GM12892 (cell line): ENCODE measurements around the gene TRDMT1.

Source experiments
- DNase-seq: peaks from one replicate; pipeline ENCODE4 v3.0.0; 2011; ENCODE audit not compliant: insufficient read length
- FAIRE-seq: peaks from 2 replicates; lab custom pipeline; 2011; peaks lifted over from hg19 to GRCh38; lab: Jason Lieb, UNC
- POLR2A ChIP-seq: IDR thresholded peaks from 2 replicates; pipeline ENCODE4 v1.6.1; 2011; ENCODE audit warnings: low read depth, low read length, control low read depth
- POLR2AphosphoS5 ChIP-seq: IDR thresholded peaks from 2 replicates; pipeline ENCODE4 v1.6.1; 2011; ENCODE audit warnings: low read depth, low read length, control low read depth
- TAF1 ChIP-seq: IDR thresholded peaks from 2 replicates; pipeline ENCODE4 v1.6.1; 2011; ENCODE audit warnings: low read depth, mild to moderate bottlenecking, control low read depth, low read length, borderline replicate concordance

The TRDMT1 gene

DNA sequence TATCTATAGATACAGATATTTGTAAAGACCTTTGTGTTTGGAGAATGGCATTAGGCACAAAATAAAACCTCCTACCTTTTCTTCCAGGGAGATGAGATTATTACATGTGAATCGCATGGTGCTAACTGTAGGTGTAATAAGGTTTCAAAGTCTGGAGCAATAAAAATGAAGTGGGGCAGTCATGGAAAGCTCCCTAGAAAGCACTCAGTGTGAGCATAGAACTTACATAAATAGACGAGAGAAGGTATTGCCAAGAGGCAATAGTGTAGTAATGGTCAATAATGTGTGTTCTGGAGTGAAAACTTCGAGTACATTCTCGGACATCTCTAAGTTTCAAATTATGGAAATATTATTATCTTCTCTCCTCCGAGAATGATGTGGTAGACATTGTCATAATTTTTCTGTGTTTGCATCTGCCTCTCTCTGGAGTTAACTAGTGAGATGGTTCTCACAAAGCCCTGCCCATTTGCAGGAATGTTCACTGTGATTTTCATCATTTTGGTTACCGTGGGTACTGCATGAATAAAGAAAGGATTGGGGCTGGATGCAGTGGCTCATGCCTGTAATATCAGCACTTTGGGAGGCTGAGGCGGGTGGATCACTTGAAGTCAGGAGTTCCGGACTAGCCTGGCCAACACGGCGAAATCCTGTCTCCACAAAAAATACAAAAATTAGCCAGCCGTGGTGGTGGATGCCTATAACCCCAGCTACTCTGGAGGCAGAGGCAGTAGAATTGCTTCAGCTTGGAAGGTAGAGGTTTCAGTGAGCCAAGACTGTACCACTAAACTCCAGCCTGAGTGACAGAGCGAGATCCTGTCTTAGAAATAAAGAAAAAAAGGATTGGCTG lies 37.2 kb upstream of the TRDMT1 start:
- TF ChIP-seq TAF1 = no peak
- no peak; the same call in 1 of the 2 replicates for TF ChIP-seq POLR2AphosphoS5
- TF ChIP-seq POLR2A = peak; percentile 42; the same call in 1 of the 2 replicates
- DNase-seq (no peak), FAIRE-seq (no peak)

DNA sequence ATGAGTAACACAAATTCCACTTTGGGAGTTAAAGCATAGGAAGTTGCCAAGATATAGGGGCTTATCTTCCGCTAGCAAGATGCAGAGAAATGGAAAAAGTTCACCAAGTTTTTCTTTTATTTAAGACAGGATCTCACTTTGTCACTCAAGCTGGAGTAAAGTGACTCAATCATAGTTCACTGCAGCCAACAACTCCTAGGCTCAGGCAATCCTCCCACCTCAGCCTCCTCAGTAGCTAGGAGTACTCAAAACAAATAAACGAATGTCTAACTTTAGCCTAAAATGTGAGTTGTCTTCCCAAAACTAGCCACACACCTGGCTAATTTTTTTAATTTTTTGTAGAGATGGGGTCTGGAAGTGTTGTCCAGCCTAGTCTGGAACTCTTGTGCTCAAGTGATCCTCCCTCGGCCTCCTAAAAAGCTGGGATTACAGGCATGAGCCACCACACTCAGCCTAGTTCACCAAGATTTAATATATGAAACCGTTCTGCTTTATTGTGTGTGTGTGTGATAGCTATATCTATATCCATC lies 36.5 kb upstream of the TRDMT1 start:
- TF ChIP-seq TAF1 = no peak
- 0 out of 2 replicates have a peak, but pooled peaks have one; percentile 19 for TF ChIP-seq POLR2AphosphoS5
- TF ChIP-seq POLR2A = peak; percentile 48; the same call in 1 of the 2 replicates
- DNase-seq = no peak
- FAIRE-seq = no peak

DNA sequence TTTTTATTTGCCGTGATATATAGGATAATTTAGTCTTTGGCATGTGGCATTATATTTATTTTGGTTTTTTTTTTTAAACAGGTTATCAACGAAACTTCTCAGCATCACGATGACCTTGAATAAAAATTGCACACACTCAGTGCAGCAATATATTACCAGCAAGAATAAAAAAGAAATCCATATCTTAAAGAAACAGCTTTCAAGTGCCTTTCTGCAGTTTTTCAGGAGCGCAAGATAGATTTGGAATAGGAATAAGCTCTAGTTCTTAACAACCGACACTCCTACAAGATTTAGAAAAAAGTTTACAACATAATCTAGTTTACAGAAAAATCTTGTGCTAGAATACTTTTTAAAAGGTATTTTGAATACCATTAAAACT lies 35.7 kb upstream of the TRDMT1 start:
- FAIRE-seq (no peak), DNase-seq (no peak)
- TF ChIP-seq POLR2A = no peak
- TF ChIP-seq TAF1 = no peak
- TF ChIP-seq POLR2AphosphoS5 = no peak

DNA sequence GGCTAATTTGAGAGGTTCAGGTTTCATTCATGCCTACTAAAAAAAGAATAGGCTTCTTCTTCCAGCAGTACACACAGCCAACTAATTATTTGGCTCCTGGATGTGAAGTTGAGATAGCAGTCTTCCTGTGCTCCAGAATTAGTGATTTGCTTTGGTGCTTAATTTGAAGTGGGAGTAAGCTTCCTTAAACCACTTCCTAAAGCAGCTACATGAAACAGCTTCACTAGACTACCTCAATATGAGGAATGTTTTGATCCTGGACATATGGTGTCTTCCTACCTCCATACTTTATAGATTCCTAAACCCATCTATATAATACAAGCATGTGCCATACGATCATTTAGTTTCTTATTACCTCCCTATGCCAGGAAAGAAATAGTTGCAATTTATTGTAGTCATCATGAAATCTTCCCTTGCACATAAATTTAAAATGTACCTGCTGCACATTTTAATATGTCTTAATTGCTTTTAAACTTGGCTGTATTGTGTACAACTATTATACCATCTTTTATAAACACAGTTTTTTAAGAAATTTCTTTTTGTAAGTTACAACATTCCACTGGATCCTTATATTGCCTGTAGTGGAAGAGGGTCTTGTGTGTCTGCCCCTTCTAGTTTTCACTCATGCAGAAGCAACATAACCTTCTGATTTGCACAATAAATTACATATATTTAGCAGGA lies 35.1 kb upstream of the TRDMT1 start:
- TF ChIP-seq TAF1 (no peak), POLR2AphosphoS5 (no peak), POLR2A (no peak)
- FAIRE-seq = no peak
- DNase-seq = no peak

DNA sequence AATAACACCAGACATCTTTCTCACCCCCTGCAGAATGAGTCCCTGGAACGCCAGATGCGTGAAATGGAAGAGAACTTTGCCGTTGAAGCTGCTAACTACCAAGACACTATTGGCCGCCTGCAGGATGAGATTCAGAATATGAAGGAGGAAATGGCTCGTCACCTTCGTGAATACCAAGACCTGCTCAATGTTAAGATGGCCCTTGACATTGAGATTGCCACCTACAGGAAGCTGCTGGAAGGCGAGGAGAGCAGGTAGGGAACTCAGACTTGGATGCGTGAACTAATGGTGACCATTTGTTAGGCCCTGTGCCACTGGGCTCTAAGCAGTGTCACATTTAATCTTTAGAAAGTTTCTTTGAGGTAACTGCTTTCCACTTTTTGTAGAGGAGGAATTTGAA lies 33.7 kb upstream of the TRDMT1 start:
- no peak for DNase-seq
- no peak for FAIRE-seq
- TF ChIP-seq POLR2AphosphoS5 = no peak

DNA sequence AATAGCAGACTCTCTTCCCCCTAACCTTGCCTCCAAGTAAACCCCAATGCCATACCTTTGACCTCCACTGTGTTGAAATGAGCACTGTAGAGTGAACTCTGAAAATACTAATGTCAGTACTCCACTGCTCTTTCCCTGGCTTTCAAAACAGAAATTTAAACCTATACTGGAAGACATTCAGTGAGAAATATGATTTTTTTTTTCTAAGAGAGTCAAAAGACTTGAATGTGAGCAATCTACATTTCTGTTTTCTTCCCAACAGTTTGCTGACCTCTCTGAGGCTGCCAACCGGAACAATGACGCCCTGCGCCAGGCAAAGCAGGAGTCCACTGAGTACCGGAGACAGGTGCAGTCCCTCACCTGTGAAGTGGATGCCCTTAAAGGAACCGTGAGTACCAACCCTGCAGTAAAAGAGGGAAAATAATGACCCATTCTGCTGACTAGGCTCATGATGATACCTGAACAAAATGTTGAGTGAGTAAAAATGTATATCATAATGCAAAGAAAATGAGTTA lies 33.0 kb upstream of the TRDMT1 start:
- DNase-seq (no peak), FAIRE-seq (no peak)
- TF ChIP-seq TAF1 (no peak), POLR2AphosphoS5 (no peak), POLR2A (no peak)

DNA sequence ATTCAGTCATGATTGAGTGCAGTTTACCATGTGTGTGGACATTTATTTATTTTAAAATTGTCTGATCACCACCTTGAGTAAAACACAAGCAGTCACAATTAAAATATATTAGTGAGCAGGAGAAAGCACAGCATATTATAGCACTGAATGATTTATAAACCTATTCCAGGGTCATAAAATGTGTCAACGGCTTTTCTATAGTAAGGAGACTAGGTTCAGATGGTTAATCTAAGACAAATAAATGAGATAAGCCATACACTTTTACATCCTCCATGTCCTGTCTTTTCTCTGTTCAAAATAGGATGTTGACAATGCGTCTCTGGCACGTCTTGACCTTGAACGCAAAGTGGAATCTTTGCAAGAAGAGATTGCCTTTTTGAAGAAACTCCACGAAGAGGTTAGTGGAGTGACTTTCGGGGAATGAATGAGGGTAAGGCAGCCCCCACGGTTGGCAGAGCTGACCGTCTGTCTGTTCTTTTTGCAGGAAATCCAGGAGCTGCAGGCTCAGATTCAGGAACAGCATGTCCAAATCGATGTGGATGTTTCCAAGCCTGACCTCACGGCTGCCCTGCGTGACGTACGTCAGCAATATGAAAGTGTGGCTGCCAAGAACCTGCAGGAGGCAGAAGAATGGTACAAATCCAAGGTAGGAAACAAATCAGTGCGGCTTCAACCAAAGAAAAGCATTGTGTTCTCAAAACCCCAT lies 32.0 kb upstream of the TRDMT1 start:
- no peak for TF ChIP-seq TAF1
- no peak for TF ChIP-seq POLR2A
- no peak; the same call in 1 of the 2 replicates for TF ChIP-seq POLR2AphosphoS5
- no peak for DNase-seq
- FAIRE-seq = no peak

DNA sequence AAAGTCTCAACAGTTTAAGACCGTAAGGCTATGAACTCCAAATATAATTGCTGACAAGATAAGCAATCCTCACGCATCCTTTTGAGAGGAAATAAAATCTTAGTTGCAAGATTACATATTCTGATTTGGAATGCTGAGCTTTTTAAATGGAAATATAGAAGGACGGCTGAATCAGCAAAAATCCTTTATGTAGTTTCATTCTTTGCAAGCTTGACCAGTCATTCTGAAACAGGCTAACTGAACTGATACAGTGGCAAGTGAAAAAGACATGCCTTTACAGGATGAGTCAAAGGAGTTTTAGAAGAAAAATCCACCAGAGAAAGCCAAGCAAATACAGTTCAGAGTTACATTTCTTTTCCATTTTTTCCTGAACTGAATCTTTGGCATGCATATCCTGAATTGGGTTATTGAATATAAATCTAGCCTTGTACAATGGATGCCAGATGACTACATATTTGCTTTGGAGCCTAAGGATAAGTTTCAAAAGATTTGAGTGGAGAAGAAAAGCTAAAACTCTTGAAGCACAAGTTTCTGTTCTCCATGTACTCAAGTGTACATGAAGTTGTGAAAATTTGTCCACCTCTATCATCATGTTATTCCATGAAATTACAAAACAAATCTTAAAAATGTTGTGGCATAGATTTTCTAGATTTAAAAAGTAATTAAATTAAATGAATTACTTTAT lies 30.9 kb upstream of the TRDMT1 start:
- DNase-seq (no peak), FAIRE-seq (peak; percentile 74)
- no peak for TF ChIP-seq POLR2AphosphoS5
- TF ChIP-seq POLR2A = 0 out of 2 replicates have a peak, but pooled peaks have one; percentile 9
- TF ChIP-seq TAF1 = no peak

DNA sequence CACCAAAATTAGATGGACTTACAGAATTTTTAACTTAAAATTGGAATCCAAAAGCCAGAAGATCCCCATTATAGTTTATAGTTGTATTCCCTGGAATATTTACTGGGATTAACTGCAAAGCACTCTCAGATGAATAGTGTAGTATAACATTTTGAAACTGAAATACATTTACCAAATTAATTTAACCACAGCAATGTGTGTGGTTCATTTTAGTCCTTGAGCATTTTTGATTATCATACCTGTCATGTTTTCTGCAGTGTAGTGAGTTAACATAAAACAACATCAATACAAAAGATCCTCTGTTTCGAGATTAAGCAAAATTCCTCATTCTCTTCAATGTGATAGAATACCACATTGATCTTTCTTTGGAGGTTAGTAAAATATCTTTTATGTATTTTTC lies 30.3 kb upstream of the TRDMT1 start:
- DNase-seq (no peak), FAIRE-seq (no peak)
- TF ChIP-seq TAF1 = no peak
- TF ChIP-seq POLR2A = no peak
- no peak for TF ChIP-seq POLR2AphosphoS5

DNA sequence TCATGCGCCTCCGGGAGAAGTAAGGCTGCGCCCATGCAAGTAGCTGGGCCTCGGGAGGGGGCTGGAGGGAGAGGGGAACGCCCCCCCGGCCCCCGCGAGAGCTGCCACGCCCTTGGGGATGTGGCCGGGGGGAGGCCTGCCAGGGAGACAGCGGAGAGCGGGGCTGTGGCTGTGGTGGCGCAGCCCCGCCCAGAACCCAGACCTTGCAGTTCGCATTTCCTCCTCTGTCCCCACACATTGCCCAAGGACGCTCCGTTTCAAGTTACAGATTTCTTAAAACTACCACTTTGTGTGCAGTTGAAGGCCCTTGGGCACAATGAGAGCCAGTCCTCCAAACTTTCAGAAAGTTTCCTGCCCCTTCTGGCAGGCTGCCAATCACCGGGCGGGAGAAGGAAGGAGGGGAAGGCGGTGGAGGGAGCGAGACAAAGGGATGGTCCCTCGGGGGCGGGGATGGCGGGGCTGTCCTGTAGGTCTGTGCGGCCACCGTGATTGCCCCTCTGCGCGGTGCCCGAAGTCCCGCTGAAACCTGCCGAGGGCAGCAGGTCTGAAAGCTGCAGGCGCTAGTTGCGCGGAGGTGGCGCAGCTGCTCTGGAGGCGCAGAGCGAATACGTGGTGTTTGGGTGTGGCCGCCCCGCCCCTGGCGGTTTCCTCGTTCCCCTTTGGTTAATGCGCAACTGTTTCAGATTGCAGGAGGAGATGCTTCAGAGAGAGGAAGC lies 28.7 kb upstream of the TRDMT1 start:
- FAIRE-seq (peak; percentile 86), DNase-seq (peak; percentile 46)
- peak; percentile 63 for TF ChIP-seq POLR2A
- TF ChIP-seq TAF1 = no peak; the same call in 1 of the 2 replicates
- TF ChIP-seq POLR2AphosphoS5 = peak; percentile 82

DNA sequence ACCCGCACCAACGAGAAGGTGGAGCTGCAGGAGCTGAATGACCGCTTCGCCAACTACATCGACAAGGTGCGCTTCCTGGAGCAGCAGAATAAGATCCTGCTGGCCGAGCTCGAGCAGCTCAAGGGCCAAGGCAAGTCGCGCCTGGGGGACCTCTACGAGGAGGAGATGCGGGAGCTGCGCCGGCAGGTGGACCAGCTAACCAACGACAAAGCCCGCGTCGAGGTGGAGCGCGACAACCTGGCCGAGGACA lies 28.2 kb upstream of the TRDMT1 start:
- TF ChIP-seq POLR2AphosphoS5 (no peak), TAF1 (no peak), POLR2A (no peak)
- FAIRE-seq = no peak

More for the DNA sequence above, 28.2 kb upstream of the TRDMT1 start:
- no peak for DNase-seq
